GM18868 (cell line): Measurements from ENCODE around the gene ADTRP.

ENCODE experiments used
- ATAC-seq: cut with Tn5 transposase; IDR thresholded peaks from one replicate; pipeline ENCODE4 v1.9.1; 2021; ENCODE audit warnings: mild to moderate bottlenecking, moderate library complexity; ENCODE audit not compliant: unreplicated experiment

Gene ADTRP

DNA sequence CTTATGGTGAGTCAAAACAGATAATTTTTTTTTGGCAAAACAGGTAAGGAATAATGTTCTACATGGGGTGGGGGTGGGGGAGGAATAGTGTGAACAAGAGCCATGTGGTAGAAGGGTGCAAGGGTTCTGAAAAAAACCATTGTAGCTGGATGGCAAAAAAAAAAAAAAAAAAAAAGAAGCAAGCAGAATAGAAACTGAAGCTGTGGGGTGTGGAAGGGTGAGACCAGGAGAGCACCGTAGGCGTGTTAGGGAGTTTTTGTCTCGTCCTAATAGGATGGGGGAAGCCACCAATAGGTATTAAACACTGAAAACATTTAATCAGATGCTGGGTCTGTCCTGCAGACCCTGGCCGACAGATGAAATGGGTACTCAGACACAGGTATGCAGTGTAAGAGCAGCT lies 110.1 kb downstream of the ADTRP start:
- no peak for ATAC-seq

DNA sequence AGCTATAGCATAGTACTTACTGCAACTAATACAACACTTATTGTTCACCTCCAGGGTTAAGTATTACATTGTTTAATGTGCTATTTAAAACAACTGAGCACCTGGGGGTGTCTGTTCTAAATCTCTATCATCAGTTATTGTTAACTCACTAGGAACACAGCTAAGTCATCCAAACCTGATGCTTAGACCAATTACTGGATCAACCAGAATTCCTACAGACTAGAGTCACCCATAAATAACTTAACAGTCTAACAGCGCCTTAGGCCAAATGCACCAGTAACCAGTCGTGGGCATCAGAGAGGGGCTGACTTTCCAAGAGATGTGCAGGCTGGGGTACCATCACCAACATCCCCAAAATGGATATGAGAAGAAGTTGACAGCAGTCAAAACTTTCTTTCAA lies 110.7 kb downstream of the ADTRP start:
- ATAC-seq = no peak

DNA sequence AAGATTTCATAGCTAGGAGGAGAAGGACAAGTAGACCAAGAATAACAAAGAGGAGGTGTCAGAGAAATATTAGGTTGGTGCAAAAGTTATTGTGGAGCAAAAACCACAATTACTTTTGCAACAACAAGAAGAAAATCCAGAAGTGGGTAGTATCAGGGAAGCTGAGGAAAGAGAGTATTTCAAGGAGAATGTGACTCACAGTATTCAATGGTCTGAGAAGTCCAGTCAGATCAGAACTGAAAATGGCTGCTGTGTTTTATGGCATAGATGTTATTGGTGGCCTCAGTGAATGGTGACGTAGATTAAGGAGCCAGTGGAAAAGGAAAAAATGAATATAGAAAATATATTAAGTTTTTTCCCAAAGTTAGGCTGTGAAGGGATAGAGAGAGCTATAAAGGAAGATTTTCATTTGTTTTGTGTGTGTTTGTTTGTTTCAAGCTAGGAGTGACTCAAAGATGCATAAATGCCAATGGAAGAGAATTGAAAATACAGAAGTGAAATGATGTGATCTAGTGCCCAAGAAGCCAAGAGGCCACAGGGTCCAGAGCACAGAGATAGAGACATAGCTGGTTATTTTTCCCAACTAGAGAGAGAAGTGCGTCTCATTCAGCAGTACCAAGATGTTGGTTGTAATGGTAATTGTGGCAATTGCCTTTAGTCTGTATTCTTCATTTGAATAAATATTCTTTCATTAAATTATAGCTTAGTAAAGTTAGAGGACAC lies 112.8 kb downstream of the ADTRP start:
- ATAC-seq = peak; percentile 62
